GM21423 (cell line): ENCODE data around the gene CCDC117.

ENCODE experiments used
- ATAC-seq: cut with Tn5 transposase; IDR thresholded peaks from one replicate; pipeline ENCODE4 v1.9.1; 2021; ENCODE audit warnings: mild to moderate bottlenecking, moderate library complexity; ENCODE audit not compliant: unreplicated experiment

Gene CCDC117

GRCh38 chr22:28826921-28827320 lies 54.4 kb downstream of the CCDC117 start:
- no peak for ATAC-seq

GRCh38 chr22:28829358-28830181 lies 57.1 kb downstream of the CCDC117 start:
- no peak for ATAC-seq

- ATAC-seq: no peak
Observed at GRCh38 chr22:28830441-28830840, 57.9 kb downstream of the CCDC117 start.

GRCh38 chr22:28831140-28832072 lies 58.9 kb downstream of the CCDC117 start:
- no peak for ATAC-seq

DNA sequence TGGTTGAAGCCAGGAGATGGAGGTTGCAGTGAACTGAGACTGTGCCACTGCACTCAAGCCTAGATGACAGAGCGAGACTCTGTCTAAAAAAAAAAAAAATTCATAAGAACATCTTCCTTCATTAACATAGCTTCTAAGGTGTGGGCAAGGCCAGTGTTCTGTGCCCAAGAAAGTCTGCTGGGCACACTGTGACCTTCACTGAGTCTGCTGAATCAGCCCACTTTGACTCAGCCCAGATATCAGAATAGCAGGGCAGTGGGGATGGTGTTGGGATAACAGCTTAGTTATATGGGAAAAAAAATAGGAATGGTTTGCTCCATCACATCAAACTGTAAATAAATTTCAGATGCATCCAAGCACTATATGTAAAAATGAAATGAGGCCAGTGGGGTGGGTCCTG lies 60.2 kb downstream of the CCDC117 start:
- ATAC-seq: no peak

GRCh38 chr22:28833276-28833923 lies 60.9 kb downstream of the CCDC117 start:
- no peak for ATAC-seq

GRCh38 chr22:28835630-28836189 lies 63.2 kb downstream of the CCDC117 start:
- no peak for ATAC-seq

DNA sequence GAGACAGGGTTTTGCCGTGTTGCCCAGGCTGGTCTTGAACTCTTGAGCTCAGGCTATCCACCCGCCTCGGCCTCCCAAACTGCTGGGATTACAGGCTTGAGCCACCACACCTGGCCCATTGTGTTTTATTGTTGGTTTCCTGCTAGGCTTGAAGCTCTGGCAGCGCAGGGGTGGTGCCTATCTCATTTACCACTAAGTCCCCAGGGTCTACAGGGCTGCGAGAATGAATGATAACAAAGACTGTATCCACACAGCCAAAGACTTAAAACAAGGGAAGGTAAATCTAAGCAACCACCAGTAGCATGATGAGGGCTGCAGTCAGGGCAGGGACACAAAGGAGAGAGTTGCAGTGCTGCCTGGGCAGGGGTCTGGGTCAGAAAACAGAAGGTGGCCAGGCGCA lies 65.1 kb downstream of the CCDC117 start:
- ATAC-seq: no peak
